NCI-H2107 treated with DMSO at 0.1 percent for 48 hours (cell line): Measurements from ENCODE around the gene MIPEP.
"Not testable (repeated sequence)": the region's sequence is repeated elsewhere in the genome, so short reads cannot be mapped to it uniquely, and the experiment has no call there.

Experiments
- DNase-seq: peaks from one replicate; lab custom pipeline; 2025; ENCODE audit not compliant: unreplicated experiment; lab: John Stamatoyannopoulos, UW

MIPEP gene

DNA sequence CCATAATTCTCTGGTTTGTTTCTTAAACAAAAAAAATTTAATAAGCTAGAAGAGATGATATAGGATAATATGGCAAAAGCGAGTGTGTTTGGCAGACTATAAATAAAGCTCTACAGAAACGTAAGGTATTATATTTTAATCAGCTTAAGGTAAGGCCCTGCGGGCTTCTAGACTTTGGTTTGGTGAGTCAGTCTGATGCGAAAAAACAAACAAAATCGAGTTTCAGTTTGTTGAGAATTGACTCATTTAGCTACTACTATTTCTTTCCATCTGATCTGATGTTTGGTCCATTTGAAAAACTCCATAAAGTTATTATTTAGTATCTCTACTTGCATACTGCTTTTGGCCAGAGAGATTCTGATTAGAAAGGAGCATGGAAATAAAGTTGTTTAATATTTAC lies 138.0 kb downstream of the MIPEP start:
- DNase-seq = no peak

DNA sequence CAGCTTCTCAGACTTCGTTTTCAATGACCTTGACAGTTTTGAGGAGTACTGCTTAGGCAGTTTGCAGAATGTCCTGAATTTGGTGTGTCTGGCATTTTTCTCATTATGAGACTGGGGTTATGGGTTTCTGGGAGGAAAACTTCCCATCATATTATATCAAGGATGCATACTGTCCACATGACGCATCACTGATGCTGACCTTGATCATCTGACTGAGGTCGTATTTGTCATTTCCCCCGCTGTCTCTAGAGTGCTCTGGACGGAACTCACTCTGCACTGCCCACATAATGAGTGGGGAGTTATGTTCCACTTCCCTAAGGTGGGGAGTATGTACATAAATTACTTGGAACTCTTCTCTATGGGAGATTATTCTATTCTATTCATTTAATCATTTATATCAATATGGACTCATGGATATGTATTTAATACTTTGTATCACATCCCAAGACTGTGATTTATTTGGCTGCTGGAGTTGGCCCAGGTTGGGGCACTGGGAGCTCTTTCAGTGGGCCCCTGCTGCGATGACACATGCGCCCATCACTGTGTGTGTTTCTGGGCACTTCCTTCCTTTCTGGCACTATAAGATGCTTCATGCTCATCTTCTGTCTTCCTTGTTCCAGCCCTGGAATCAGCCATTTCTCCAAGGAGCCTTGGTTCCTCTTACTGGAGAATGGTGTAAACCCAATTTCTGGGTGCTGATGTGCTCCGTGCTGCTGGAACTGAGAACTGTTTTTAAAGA lies 138.6 kb downstream of the MIPEP start:
- no peak for DNase-seq

DNA sequence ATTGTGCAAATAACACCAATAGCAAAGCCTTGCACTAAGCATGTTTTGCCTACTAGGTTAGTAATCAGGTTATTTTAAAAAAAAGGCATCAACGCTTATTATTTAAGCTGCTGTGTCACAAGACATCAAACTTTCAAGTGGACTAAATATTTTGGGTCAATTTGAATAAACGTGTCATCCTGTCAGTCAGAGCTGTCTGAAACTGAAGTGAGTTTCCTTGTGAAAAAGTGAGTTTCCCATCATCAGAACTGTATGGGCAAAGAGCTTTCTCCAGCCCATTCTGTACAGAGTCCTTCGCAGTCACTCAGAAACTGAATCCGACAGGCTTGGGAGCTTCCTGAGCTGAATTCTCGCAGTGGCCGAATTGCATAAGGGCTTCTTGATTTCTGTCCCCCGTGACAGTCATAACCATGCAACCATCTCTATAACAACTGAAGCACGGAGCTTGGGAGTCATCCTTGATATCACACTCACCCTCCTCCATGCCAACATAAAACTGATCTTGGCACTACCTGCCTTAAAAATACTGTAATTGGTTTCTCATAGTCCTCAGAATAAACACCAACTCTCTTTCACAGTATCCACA lies 139.8 kb downstream of the MIPEP start:
- no peak for DNase-seq

DNA sequence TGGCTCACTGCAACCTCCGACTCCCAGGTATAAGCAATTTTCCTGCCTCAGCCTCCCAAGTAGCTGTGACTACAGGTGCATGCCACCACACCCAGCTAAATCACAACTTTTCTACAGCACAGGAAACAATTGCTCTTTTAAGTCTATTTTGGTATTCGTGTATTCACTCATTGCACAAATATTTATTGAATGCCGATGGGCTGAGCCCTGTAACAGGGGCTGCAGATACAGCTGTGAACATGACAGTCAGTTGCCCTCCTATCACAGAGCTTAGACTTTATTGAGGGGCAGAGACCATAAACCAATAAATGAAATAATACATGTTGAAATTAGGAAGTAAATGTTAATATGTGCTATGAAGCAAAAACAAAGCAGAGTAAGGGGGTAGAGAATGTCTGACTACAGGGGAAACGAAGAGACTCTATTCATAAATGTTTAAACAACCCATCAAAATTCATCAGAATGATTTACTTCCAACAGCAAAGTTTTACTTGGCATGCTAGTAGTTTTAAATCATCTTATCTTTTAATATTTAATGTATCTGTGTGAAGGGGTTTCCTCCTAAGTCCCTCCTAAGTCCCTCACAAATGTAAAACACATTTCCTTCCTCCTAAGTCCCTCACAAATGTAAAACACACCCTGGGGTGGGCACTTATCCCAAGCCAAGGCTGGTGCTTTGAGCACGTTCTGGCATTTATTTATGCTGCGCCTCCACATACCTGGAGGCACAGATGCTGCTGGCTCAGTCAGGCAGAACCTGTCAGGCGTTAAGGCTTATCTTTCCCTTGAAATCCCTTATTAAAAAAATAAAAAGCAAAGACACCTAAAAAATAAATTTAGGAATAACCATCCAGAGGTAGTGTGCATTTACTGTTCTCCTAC lies 140.8 kb downstream of the MIPEP start:
- no peak for DNase-seq

DNA sequence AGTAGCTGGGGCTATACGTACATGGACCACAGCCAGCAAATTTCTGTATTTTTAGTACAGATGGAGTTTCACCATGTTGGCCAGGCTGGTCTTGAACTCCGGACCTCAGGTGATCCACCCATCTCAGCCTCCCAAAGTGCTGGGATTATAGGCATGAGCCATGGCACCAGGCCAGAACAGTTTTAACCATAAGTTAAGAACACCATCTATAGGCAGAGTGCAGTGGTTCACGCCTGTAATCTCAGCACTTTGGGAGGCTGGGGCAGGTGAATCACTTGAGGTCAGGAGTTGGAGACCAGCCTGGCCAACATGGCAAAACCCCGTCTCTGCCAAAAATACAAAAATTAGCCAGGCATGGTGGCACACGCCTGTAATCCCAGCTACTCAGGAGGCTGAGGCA lies 143.1 kb downstream of the MIPEP start:
- not testable (repeated sequence) for DNase-seq

DNA sequence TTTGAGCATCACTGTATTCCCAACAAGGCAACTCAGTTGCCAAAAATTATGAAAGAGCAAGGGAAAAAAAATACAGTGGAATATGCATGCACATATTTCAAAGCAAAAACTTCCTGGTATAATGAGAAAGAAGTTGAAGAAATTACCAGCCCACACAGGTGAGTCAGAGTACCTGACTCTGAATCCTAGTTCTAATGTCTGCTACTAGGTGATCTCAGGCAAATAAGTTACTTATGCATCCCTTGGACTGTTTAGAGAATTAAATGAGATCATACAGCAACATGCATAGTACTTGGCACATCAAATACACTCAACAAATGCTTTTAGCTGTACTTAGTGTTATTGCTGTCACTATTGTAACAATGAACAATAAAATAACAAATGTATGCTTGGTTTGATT lies 144.9 kb downstream of the MIPEP start:
- DNase-seq = no peak

DNA sequence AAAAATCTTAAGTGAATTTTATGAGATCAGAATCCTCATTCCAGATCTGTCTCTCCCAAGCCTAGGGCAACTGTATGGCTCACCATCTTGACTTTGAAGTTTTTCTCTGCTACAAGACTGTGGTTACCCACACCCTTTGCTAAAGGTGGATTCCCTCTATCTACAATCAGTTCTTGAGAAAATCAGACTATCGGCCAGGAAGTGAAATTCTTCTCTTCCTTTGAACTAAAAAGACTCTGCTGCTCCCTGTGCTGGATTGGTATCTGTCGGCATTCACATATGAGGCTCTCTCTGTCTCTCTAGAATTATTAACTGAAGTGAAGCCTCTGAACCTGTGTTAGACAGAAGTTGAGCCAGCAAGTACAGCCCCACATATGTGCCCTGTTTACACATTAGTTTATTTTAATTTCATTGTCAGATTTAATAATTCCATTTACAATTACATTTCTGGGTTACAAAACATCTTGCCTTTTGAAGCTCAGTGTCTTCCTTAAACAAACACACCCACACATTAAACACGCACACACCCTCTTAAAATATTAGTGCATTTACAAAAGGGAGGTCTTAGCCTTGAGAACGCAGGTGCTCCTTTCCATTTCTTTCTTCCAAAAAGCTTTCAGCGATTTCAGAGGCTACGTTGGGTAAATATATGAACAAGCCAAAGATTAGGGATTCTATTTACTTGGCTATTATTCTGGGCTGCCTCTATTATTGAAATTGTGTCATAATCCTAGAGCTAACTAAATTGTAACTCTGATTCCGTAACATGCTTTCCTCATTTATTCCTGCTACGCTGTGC lies 145.7 kb downstream of the MIPEP start:
- DNase-seq = no peak

DNA sequence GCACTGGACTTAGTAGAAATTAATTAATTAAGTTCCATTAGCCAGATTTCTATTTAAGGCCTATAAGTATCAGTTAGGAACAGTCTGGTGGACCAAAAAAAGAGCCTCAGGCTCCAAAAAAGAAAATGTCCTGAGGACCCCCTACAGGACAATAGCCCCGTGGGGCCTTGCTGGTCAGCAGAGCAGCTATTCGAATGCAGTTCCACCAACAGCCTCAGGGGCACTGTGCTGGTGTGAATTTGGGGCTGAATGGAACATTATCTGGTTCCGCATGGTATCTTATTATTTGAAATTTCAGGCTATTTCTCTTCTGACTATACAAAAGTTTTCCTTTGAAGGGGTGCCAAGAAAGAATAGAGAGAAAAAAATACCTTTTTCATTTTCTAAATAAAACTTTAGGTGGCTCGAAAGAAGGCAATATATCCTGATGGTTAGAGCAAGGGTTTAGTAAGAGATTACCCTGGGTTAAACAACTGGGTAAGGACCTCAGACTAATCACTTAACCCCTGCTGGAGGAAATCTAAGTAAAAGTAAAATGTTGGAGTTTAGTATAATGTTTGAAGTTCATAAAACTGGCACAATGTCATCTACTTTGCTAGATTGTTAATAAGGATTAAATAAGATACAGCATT lies 147.2 kb downstream of the MIPEP start:
- no peak for DNase-seq

DNA sequence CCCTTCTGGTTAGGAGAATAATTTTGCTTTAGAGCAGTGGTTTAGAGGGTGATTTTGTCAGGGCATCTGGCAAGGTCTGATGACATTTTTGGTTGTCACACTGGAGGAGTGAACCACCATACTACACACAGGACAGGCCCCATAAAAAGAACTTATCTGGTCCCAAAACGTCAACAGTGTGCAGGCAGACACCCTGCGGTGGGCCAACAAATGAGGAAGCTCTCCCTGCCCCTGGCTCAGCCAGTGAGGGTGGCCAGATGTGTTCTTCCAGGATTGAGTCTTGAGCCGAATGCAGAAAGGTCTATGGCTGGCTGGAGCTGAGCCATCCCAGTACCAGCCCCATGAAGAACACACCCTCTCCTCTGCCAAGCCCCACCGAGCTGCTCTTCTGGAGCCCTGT lies 149.2 kb downstream of the MIPEP start:
- no peak for DNase-seq

DNA sequence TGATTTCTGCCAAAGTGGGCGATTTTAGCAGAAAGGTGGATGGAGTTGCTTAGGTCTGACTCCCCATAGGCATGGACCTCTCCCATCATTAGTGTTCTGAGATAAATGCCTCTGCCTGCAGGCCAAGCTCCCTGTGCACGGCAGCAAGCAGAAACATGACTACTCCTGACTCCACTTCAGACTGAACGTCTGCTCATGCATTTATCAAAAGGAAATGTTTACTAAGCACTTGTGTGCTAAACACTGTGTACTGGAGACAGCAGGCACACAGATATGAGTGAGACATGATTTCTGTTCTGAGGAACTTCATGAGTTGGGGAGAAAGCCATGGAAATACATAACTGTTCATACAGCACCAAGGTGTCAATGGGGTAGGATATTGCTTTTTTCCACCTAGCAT lies 149.6 kb downstream of the MIPEP start:
- peak; percentile 38 for DNase-seq

DNA sequence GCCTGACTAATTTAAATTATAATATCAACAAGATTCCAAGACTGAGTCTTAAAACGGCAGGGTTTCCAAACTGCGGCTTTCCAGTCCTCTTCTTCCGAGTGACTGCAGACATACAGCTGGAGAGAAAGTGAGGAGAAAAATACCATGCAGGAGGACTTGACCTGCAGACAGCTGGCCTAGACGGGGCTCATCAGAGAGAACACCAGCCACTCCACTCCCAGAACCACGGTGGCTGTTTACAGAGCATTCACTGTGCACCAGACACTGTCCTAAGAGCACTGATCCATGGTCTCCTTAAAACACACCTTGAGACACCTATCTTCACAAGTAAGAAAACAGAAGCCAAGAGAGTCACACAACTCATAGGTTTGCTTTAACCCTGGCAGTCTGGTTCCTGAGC lies 152.7 kb downstream of the MIPEP start:
- DNase-seq = no peak

DNA sequence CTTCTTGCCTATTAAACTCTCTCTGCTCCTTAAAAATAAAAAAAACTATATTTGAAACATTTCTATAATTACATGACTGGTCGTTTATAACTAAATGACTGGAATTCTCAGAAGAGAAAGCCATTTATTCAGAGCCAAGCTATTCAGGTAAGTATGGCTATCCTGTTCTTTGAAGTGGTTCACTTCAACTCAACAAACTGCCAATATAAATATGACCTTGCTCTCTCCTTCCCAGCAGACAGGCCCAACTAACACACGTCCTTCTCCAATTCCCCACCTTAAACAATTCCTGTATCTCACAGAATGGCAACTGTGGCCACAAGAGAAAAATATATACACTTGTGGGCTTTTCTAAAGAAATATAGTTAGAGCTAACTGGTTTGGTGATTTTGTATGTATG lies 153.9 kb downstream of the MIPEP start:
- DNase-seq = no peak

DNA sequence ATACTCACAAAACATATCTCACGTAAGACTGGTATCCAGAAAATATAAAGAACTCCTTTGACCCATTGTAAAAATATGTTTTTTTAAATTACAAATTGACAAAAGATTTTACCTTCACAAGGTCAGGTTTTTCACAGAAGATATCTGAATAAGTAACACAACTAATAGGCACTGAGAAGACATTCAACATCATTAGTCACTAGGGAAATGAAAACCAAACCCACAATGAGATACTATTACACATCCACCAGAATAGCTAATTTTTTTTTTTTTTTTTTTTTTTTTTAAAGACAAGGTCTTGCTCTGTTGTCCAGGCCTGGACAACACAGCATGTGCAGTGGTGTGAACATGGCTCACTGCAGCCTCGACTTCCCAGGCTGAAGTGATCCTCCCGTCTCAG lies 157.5 kb downstream of the MIPEP start:
- no peak for DNase-seq

DNA sequence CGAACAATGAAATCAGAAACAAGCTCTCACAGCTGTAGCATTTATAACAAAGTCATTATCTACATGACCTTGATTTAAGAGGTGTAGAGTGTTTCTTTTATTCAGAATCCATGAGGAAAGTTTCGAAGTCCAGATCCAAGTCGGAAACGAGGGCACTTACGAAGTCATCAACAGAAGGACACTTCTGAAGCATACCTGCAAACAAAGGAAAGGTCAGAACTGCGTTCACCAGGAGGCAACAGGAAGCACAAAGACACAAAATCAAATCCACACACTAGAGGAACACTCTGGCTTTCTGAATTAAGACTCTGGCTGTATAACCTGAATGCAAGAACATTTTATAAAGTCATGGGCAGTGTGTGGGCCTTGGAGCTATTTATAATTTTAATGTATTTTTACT lies 158.9 kb downstream of the MIPEP start:
- DNase-seq = no peak

DNA sequence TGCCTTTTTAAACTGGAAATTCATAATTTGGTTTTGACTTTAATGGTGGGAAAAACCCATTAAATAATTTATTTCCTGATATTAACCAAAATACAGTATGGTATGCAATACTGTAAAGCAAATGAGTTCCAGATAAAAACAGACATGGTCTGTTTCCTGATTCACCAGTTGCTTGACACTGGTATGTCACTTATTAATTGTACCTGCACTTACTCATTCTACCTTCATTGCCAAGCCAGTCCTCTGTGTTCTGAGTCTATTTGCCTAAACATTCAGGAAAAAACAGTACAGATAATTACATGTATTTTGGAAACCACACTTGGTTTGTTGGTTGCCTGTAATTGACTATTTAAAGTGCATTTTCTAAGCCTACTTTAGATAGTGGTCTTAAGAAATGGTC lies 159.7 kb downstream of the MIPEP start:
- DNase-seq = no peak

DNA sequence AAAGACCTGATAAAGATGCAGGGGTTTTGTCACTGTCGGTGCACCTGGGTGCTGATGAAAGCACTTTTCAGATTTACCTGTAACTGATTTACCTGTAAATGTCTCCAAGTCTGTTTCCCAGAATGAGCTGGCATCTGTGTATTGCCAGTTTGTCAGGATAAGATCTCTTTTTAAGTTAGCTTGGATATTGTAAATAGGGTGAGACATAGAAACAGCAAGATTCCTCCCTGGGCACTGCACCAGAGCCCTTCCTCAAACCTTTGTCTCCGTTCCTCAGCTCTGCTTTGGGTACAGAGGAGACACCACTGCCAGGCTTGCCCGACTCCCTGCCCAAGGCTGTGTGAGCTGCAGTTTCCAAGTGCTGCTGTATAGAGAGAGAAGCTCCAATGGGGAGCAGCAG lies 160.4 kb downstream of the MIPEP start:
- no peak for DNase-seq

DNA sequence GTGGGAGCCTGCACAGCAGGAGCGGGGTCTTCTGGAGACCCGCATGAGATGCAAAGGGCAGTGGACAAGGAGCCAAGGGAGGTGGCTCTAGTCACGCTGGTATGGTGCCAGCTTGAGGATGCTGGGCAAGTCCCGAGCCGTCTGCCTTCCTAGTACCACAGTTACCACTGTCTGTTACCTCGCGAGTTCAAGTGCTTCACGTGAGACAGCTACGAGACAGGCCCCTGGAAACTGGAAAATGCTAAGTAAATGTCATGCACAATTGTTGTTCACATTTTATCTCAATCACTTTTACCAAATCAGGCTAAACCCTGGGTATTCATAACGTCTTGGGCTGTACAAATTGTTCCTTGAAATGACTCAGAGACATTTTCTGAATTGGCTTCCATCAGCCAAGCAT lies 163.3 kb downstream of the MIPEP start:
- DNase-seq = no peak

DNA sequence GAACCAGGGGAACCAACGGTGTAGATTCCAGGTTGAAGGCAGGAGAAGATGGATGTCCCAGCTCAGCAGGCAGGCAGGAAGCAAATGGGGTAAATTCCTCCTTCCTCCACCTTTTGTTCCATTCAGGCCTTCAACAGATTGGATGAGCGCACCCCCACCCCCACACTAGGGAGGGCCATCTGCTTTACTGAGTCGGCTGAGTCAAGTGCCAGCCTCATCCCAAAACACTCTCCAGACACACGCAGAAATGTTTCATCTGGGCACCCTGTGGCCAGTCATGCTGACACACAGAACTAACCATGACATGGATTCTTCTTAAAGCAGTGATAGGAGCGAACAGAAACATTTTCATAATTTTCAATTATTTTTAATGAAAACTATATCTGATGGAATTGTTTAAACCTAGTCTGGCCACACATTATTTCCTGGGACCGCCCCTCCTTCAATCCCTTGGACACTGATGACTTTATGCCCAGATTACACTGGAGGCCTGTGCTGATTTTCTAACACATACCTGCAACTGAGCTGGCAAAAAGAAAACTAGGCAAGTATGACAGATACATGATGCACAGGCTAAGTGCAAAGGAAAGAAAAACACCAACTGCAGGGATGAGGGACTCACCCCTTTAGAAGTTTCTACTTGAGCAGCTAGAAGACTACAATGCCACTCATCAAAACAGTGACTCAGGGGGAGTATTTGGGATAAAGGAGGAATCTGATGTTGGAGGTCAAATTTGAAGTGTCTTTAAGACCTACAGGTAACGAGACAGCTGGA lies 164.8 kb downstream of the MIPEP start:
- DNase-seq = no peak

DNA sequence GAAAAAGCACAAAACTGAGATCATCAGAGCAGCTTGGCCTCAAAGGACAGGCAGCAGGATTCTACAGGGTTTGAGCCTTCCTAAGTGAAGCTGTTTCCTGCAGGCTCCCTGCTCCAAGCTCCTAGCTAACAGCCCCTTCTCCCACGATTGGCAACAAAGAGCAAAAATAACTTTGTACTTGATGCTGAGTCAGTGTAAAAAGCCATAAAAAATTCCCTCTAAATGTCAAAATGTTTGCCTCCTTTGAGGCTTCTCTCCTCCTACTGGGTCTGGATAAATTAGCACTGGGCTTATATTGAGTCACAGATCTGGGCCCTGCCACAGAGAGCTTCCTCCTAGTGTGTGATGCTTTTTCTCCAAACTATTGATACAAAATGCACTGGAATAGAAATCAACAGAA lies 165.7 kb downstream of the MIPEP start:
- DNase-seq = no peak
